ENCODE data around the gene SCARF2. TPM values are rescaled to one million over a fixed set of nuclear protein-coding genes. Genes with fewer than 3 reads are reported as not detected.

The SCARF2 gene
- total RNA-seq, 1 experiment from 2014 or later: 10.8 TPM

DNA sequence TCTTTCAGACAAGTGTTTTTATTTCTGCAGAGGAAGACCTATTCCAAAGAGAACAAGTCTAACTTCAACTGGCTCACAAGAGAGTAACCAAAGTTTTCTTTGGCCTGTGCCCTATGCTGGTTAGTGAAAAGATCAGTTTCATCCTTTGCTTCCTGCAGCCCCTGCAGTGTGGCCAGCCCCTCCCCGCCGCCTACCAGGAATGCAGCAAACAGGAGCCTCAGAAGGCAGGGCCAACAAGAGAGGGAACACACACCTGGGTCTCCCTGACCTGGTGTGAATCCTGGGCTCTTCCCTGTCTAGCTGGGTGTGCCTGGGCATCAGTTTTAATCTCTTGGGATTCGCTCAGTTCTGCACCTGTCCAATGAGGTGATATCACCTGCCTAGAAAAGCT lies 21.5 kb upstream of the SCARF2 start:
- no peaks in the 10 kb centered on the region for H3K9me3 Mint-ChIP-seq
- H3K14ac ChIP-seq (ENCODE audit: insufficient read depth, low read length): no peak overlapping the region
- H3K4ac ChIP-seq (ENCODE audit: low read depth, low read length): no peak overlapping the region
- no peak overlapping the region for H3K27ac ChIP-seq (ENCODE audit: insufficient read length, low read depth, low read length)
- H3T11ph ChIP-seq (ENCODE audit: low read length): no peak overlapping the region
- no peak overlapping the region for H2BK5ac ChIP-seq (ENCODE audit: insufficient read length, low read length)
- DNase-seq: no peak
- peaks cover 26 to 28% of the 10 kb centered on the region in 2 experiments for H3K4me1 Mint-ChIP-seq
- no peak overlapping the region for H2BK20ac ChIP-seq (ENCODE audit: low read depth, low read length, poor library complexity, severe bottlenecking)
- no peak overlapping the region for H2AFZ ChIP-seq (ENCODE audit: low read length)
- no peak overlapping the region for H4K5ac ChIP-seq (ENCODE audit: insufficient read length, low read depth, low read length)
- no peaks in the 10 kb centered on the region for H3K79me2 ChIP-seq (ENCODE audit: insufficient read depth, low read length)
- no peak overlapping the region for H3K18ac ChIP-seq (ENCODE audit: insufficient read length, low read depth, low read length)
- no peak overlapping the region for H3K27ac Mint-ChIP-seq
- H2BK12ac ChIP-seq (ENCODE audit: insufficient read length, low read depth, low read length): no peak overlapping the region
- no peak overlapping the region for H2BK15ac ChIP-seq (ENCODE audit: low read depth, low read length)
- H2AK5ac ChIP-seq (ENCODE audit: insufficient read length, low read length): no peak overlapping the region
- TF ChIP-seq, protein P1, sequence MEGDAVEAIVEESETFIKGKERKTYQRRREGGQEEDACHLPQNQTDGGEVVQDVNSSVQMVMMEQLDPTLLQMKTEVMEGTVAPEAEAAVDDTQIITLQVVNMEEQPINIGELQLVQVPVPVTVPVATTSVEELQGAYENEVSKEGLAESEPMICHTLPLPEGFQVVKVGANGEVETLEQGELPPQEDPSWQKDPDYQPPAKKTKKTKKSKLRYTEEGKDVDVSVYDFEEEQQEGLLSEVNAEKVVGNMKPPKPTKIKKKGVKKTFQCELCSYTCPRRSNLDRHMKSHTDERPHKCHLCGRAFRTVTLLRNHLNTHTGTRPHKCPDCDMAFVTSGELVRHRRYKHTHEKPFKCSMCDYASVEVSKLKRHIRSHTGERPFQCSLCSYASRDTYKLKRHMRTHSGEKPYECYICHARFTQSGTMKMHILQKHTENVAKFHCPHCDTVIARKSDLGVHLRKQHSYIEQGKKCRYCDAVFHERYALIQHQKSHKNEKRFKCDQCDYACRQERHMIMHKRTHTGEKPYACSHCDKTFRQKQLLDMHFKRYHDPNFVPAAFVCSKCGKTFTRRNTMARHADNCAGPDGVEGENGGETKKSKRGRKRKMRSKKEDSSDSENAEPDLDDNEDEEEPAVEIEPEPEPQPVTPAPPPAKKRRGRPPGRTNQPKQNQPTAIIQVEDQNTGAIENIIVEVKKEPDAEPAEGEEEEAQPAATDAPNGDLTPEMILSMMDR (conservative IDR thresholded peaks at IDR 0.05): no peak
- WGBS (ENCODE audit: extremely low coverage, insufficient read length, low lambda C conversion rate): no CpG with 5 or more reads among the region's 3 CpGs
- peaks cover 2 to 13% (median 4%) of the 10 kb centered on the region in 3 experiments; a peak in 5 of 7 replicates for H3K36me3 Mint-ChIP-seq (ENCODE audit: insufficient read depth in 1 of 3, low read depth in 3 of 3)
- no peak overlapping the region for H3K4me2 ChIP-seq (ENCODE audit: insufficient read depth, insufficient read length, low read length)
- no peak overlapping the region for H4K91ac ChIP-seq (ENCODE audit: insufficient read length, low read depth, low read length)
- no peak overlapping the region for H3K4me3 Mint-ChIP-seq
- H3K56ac ChIP-seq (ENCODE audit: insufficient read length, low read depth, low read length): no peak overlapping the region
- no peaks in the 10 kb centered on the region for H3K9me3 ChIP-seq (ENCODE audit: control insufficient read depth, low read depth, low read length)
- no peaks in the 10 kb centered on the region for H3K79me1 ChIP-seq (ENCODE audit: insufficient read depth, low read depth, low read length, poor library complexity, severe bottlenecking)
- peaks cover 5% of the 10 kb centered on the region; the same call in 1 of the 2 replicates for H3K4me1 ChIP-seq (ENCODE audit: insufficient read depth, low read length)
- no peaks in the 10 kb centered on the region for H3K27me3 Mint-ChIP-seq (ENCODE audit: low read depth)
- H3K27me3 ChIP-seq (ENCODE audit: insufficient read depth, low read length): no peaks in the 10 kb centered on the region
- H4K8ac ChIP-seq (replicated peaks; ENCODE audit: insufficient read length, low read depth, low read length): no peak overlapping the region
- H3K23ac ChIP-seq (ENCODE audit: insufficient read length, low read depth, low read length): no peak overlapping the region
- H3K9ac ChIP-seq (ENCODE audit: extremely low read depth, insufficient read length, low read length): no peak overlapping the region
- no peaks in the 10 kb centered on the region for H4K20me1 ChIP-seq (ENCODE audit: control insufficient read depth, insufficient read depth, insufficient read length)
- no peaks in the 10 kb centered on the region for H3K23me2 ChIP-seq (ENCODE audit: insufficient read length, low read depth, low read length, poor library complexity, severe bottlenecking)
- no peak overlapping the region for H2BK120ac ChIP-seq (ENCODE audit: low read depth, low read length, poor library complexity, severe bottlenecking)
